Uterus (tissue), 4 donors: ENCODE results near the gene ARHGAP31. TPM values are rescaled to one million over a fixed set of nuclear protein-coding genes. Genes with fewer than 3 reads are reported as not detected.

Experiments
- DNase-seq, 2 donors: peaks; one replicate each; pipeline ENCODE4 v3.0.0-alpha.2; 2019 to 2020
- H3K27ac ChIP-seq, 2 donors: fragments of 200-600 bp; sonication (generic); 1 replicate in 1 of 2; 2 replicates in 1 of 2; pipeline ENCODE4 v1.5.1; 2016 to 2018
- H3K27me3 ChIP-seq, 2 donors: fragments of 200-600 bp; sonication (generic); one replicate each; pipeline ENCODE4 v1.5.1; 2018 to 2019; ENCODE audit warnings: control low read depth in 1 of 2
- H3K36me3 ChIP-seq, 2 donors: fragments of 200-600 bp; sonication (generic); one replicate each; pipeline ENCODE4 v1.5.1; 2019; ENCODE audit warnings: control low read depth in 1 of 2
- H3K4me1 ChIP-seq, 2 donors: fragments of 200-600 bp; sonication (generic); one replicate each; pipeline ENCODE4 v1.5.1; 2018 to 2019; ENCODE audit warnings: control low read depth in 1 of 2
- H3K4me3 ChIP-seq, 2 donors: fragments of 200-600 bp; sonication (generic); 1 replicate in 1 of 2; 2 replicates in 1 of 2; pipeline ENCODE4 v1.5.1; 2018 to 2019; ENCODE audit warnings: mild to moderate bottlenecking in 1 of 2
- H3K9me3 ChIP-seq, 2 donors: fragments of 200-600 bp; sonication (generic); one replicate each; pipeline ENCODE4 v1.5.1; 2019; ENCODE audit warnings: control low read depth in 1 of 2
- POLR2A ChIP-seq, 2 donors: fragments of 450-650 bp; IDR thresholded peaks; one replicate each; pipeline ENCODE4 v1.6.1; 2016; ENCODE audit warnings: antibody characterized with exemption in 2 of 2, mild to moderate bottlenecking in 1 of 2, moderate library complexity in 1 of 2
- intact Hi-C: fragments of 100-400 bp; cut with DNase I; formaldehyde crosslinking; loops from one replicate; pipeline ENCODE4 v1.15.1; 2023; ENCODE audit warnings: low total_unique reads
- total RNA-seq, 4 donors: library from RNA; depleted of rRNA in 3 of 4; stranded (reverse); fragments of >200 nt in 3 of 4; gene quantifications; one replicate each; pipeline versions ENCODE4 v1.1.0 to v1.2.4, GENCODE V29; 2014 to 2023
- TF ChIP-seq, protein P1 (sequence below), 4 experiments: fragments of 200-600 bp in 2 of 4; fragments of 450-650 bp in 2 of 4; sonication (generic) in 2 of 4; IDR thresholded peaks; one replicate each; pipeline ENCODE4 v1.5.1; 2016 to 2019; ENCODE audit warnings: antibody characterized with exemption in 4 of 4, mild to moderate bottlenecking in 2 of 4, moderate library complexity in 1 of 4
- donor health status: DM: yes; HTN: yes; CAD: no.

The ARHGAP31 gene
- total RNA-seq, 4 donors from 2014 or later = 17.6 to 53.2 (median 29.4) TPM

DNA sequence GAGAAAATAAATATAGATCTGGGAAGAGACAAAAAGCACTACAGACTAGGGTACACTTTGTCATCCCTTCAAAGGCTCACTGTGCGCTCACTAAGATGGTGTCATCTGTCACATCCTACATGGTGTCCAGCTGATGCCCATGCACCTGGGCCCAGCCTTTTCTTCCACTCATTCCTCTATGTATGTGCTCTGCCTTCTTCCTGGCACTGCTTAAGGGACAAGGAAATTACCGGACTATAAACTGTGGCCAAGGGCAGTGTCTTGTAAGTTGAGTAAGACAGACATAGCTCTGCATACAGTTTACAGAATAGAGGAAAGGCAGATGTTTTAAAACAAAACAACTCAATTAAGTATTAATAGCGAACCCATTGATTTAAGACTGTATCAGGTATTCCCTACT lies 52.9 kb downstream of the ARHGAP31 start:
- DNase-seq = no peak
- Histone ChIP-seq H3K27ac (peak overlapping the region in 1 of 2 donors; percentile 8), H3K27me3 (no peaks in the 10 kb centered on the region), H3K9me3 (no peaks in the 10 kb centered on the region), H3K36me3 (no peaks in the 10 kb centered on the region), H3K4me1 (no peaks in the 10 kb centered on the region), H3K4me3 (no peak overlapping the region)
- TF ChIP-seq, protein P1, sequence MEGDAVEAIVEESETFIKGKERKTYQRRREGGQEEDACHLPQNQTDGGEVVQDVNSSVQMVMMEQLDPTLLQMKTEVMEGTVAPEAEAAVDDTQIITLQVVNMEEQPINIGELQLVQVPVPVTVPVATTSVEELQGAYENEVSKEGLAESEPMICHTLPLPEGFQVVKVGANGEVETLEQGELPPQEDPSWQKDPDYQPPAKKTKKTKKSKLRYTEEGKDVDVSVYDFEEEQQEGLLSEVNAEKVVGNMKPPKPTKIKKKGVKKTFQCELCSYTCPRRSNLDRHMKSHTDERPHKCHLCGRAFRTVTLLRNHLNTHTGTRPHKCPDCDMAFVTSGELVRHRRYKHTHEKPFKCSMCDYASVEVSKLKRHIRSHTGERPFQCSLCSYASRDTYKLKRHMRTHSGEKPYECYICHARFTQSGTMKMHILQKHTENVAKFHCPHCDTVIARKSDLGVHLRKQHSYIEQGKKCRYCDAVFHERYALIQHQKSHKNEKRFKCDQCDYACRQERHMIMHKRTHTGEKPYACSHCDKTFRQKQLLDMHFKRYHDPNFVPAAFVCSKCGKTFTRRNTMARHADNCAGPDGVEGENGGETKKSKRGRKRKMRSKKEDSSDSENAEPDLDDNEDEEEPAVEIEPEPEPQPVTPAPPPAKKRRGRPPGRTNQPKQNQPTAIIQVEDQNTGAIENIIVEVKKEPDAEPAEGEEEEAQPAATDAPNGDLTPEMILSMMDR (IDR thresholded peaks at IDR 0.05) = no peak
- no peak for TF ChIP-seq POLR2A (IDR thresholded peaks at IDR 0.05)
- intact Hi-C loops = no loop called here

DNA sequence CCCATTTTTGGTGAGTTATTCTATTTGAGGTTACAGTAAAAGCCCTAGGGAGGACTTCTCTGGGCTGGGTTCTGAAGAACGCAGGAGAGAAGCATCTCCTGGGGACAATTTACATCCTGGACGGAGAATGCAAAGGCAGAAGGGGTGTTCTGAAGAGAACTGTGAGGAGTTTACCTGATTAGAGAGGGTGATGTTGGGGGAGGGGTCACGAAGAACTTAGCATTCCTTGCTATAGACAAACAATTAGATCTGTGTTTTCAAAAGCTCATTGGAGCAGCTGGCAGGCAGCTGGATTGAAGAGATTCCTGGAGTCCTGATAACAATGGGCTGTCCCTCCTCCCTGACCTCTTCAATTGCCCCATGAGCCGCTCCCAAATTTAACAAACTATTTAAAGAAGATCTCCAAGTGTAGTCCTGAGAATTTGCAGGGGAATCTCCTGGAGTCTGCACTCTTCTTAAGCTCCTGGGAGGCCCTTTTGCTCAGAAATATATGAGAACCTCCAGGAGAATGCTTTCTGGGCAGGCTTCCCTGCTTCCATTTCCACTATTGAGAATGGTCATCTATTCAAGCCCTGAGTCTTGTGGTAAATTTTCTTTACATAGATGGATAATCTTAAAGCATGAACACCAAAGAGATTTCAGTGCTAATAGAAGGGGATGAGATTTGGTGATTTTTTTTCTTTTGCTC lies 55.3 kb downstream of the ARHGAP31 start:
- no peaks in the 10 kb centered on the region for H3K36me3 ChIP-seq
- H3K4me1 ChIP-seq = no peaks in the 10 kb centered on the region
- H3K27ac ChIP-seq = peak overlapping the region in 1 of 2 donors; percentile 36
- intact Hi-C loops = no loop called here
- TF ChIP-seq, protein P1 (IDR thresholded peaks at IDR 0.05) = no peak
- TF ChIP-seq POLR2A (IDR thresholded peaks at IDR 0.05) = no peak
- DNase-seq = no peak
- H3K9me3 ChIP-seq = no peaks in the 10 kb centered on the region
- H3K4me3 ChIP-seq = no peak overlapping the region
- H3K27me3 ChIP-seq = no peaks in the 10 kb centered on the region

- Histone ChIP-seq H3K4me1 (no peaks in the 10 kb centered on the region), H3K4me3 (no peak overlapping the region), H3K9me3 (no peaks in the 10 kb centered on the region), H3K27ac (peak overlapping the region; percentile 37 to 40), H3K27me3 (no peaks in the 10 kb centered on the region), H3K36me3 (no peaks in the 10 kb centered on the region)
- TF ChIP-seq, protein P1 (IDR thresholded peaks at IDR 0.05) = no peak
- TF ChIP-seq POLR2A (IDR thresholded peaks at IDR 0.05) = no peak
- peak in 1 of 2 donors; percentile 27 for DNase-seq
- intact Hi-C loops = no loop called here
Observed at GRCh38 chr3:119350114-119350513, 55.9 kb downstream of the ARHGAP31 start.

DNA sequence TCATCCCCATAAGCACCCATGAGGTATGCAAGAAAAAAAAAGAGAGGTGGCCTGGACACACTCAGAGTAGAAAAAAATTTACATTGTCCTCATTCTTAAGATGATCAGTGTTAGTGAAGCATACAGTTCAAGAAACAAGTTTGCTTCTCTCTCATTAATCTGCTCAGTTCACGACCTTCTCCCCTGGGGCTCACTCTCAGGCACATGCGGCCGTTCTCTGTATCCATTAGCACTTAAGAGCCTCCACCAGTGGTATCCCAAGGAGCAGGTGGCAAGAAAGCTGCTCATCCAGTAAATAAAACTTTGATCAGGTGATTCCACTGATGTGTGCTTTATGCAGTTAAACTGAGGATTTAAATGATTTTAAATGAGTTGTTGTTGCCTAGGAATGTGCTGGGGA lies 57.4 kb downstream of the ARHGAP31 start:
- no peaks in the 10 kb centered on the region for H3K4me1 ChIP-seq
- intact Hi-C loops = no loop called here

GRCh38 chr3:119352034-119352609 lies 57.9 kb downstream of the ARHGAP31 start:
- Histone ChIP-seq H3K9me3 (no peaks in the 10 kb centered on the region), H3K27ac (peak overlapping the region in 1 of 2 donors; percentile 34), H3K27me3 (no peaks in the 10 kb centered on the region), H3K4me3 (no peak overlapping the region), H3K4me1 (no peaks in the 10 kb centered on the region), H3K36me3 (no peaks in the 10 kb centered on the region)
- intact Hi-C loops = no loop called here
- TF ChIP-seq, protein P1 (IDR thresholded peaks at IDR 0.05) = no peak
- TF ChIP-seq POLR2A (IDR thresholded peaks at IDR 0.05) = no peak
- no peak for DNase-seq

More for the DNA sequence above, 57.4 kb downstream of the ARHGAP31 start:
- no peaks in the 10 kb centered on the region for H3K36me3 ChIP-seq
- TF ChIP-seq, protein P1 (IDR thresholded peaks at IDR 0.05) = no peak
- no peak for TF ChIP-seq POLR2A (IDR thresholded peaks at IDR 0.05)
- DNase-seq = no peak
- no peak overlapping the region for H3K27ac ChIP-seq
- no peaks in the 10 kb centered on the region for H3K27me3 ChIP-seq
- no peaks in the 10 kb centered on the region for H3K9me3 ChIP-seq
- no peak overlapping the region for H3K4me3 ChIP-seq
